Keratinocyte (primary cell): ENCODE measurements around the gene OXT. TPM values are rescaled to one million over a fixed set of nuclear protein-coding genes. Genes with fewer than 3 reads are reported as not detected.

Experiments
- DNase-seq: peaks from one replicate; pipeline ENCODE4 v3.0.0-alpha.2; 2011; ENCODE audit warnings: low read depth, missing footprints, low spot score
- FAIRE-seq: peaks from 2 replicates; lab custom pipeline; 2011; peaks lifted over from hg19 to GRCh38; lab: Jason Lieb, UNC
- H2AFZ ChIP-seq: 2 replicates; pipeline ENCODE4 v1.6.0; 2012; ENCODE audit warnings: low read length, control low read depth, inconsistent platforms; ENCODE audit not compliant: control insufficient read depth
- H3K27ac ChIP-seq: 2 replicates; pipeline ENCODE4 v1.5.1; 2011; ENCODE audit warnings: low read length; ENCODE audit not compliant: control insufficient read depth, insufficient read depth
- H3K27me3 ChIP-seq: 3 replicates; pipeline ENCODE4 v1.6.0; 2011; ENCODE audit warnings: low read length; ENCODE audit not compliant: control insufficient read depth, insufficient read depth; ENCODE audit errors: extremely low read depth
- H3K36me3 ChIP-seq, 2 experiments: 2 replicates in 1 of 2; 3 replicates in 1 of 2; pipeline ENCODE4 v1.5.1; 2011; ENCODE audit warnings: low read length in 2 of 2, mild to moderate bottlenecking in 1 of 2; ENCODE audit not compliant: control insufficient read depth in 2 of 2, insufficient read depth in 2 of 2; ENCODE audit errors: extremely low read depth in 1 of 2
- H3K4me1 ChIP-seq: 3 replicates; pipeline ENCODE4 v1.5.1; 2011; ENCODE audit warnings: low read length; ENCODE audit not compliant: control insufficient read depth, insufficient read depth; ENCODE audit errors: extremely low read depth
- H3K4me2 ChIP-seq: 3 replicates; pipeline ENCODE4 v1.6.0; 2011; ENCODE audit warnings: low read depth, low read length; ENCODE audit not compliant: control insufficient read depth, insufficient read depth; ENCODE audit errors: extremely low read depth
- H3K4me3 ChIP-seq, 3 experiments: fragments of 200-600 bp in 1 of 3; sonication (generic) in 1 of 3; 2 replicates in 2 of 3; 3 replicates in 1 of 3; pipeline ENCODE4 v1.5.1; 2011 to 2016; ENCODE audit warnings: low read length in 3 of 3, mild to moderate bottlenecking in 3 of 3, control low read depth in 2 of 3, inconsistent platforms in 1 of 3, low read depth in 1 of 3, mixed read lengths in 1 of 3, mixed run types in 1 of 3, moderate library complexity in 1 of 3; ENCODE audit not compliant: control insufficient read depth in 2 of 3, insufficient read depth in 2 of 3; ENCODE audit errors: extremely low read depth in 1 of 3
- H3K79me2 ChIP-seq: 2 replicates; pipeline ENCODE4 v1.6.0; 2012; ENCODE audit warnings: low read length; ENCODE audit not compliant: control insufficient read depth, insufficient read depth
- H3K9ac ChIP-seq: 3 replicates; pipeline ENCODE4 v1.6.0; 2011; ENCODE audit warnings: low read length; ENCODE audit not compliant: control insufficient read depth, insufficient read depth; ENCODE audit errors: extremely low read depth
- H3K9me1 ChIP-seq: 3 replicates; pipeline ENCODE4 v1.6.0; 2011; ENCODE audit warnings: low read length; ENCODE audit not compliant: control insufficient read depth, insufficient read depth; ENCODE audit errors: extremely low read depth
- H3K9me3 ChIP-seq: 2 replicates; pipeline ENCODE4 v1.5.1; 2012; ENCODE audit warnings: low read depth, low read length; ENCODE audit not compliant: control insufficient read depth
- H4K20me1 ChIP-seq: 3 replicates; pipeline ENCODE4 v1.6.0; 2011; ENCODE audit warnings: low read length; ENCODE audit not compliant: control insufficient read depth, insufficient read depth; ENCODE audit errors: extremely low read depth
- CTCF ChIP-seq, 3 experiments: IDR thresholded peaks in 1 of 3; conservative IDR thresholded peaks in 1 of 3; optimal IDR thresholded peaks in 1 of 3; 2 replicates in 2 of 3; 3 replicates in 1 of 3; pipeline versions ENCODE3 to v1.5.1; 2011; ENCODE audit warnings: low read length in 3 of 3, mild to moderate bottlenecking in 3 of 3, moderate library complexity in 2 of 3, control low read depth in 1 of 3, inconsistent platforms in 1 of 3; ENCODE audit not compliant: insufficient read depth in 2 of 3; ENCODE audit errors: extremely low read depth in 1 of 3
- EZH2 ChIP-seq: IDR thresholded peaks from one replicate; pipeline ENCODE4 v1.6.1; 2012; ENCODE audit warnings: inconsistent platforms, mild to moderate bottlenecking, low read length, moderate library complexity
- dilution Hi-C: fragments of 300-500 bp; cut with MboI; formaldehyde crosslinking; loops from one replicate; pipeline ENCODE4 v1.7.0; 2020; ENCODE audit warnings: low sequenced_read_pairs; ENCODE audit not compliant: extremely low pct_ligation_motif_present
- polyA plus RNA-seq, 5 experiments: library from polyadenylated mRNA; depleted of rRNA in 3 of 5; stranded (reverse) in 3 of 5; stranded (forward) in 1 of 5; unstranded in 1 of 5; fragments of >200 nt; gene quantifications; 1 replicate in 1 of 5; 2 replicates in 3 of 5; 3 replicates in 1 of 5; pipeline versions ENCODE4 v1.2.1 to v1.2.3, GENCODE V29; 2011 to 2012; ENCODE audit warnings: missing spikeins in 2 of 5, low read depth in 1 of 5, low replicate concordance in 1 of 5

The OXT gene
- polyA plus RNA-seq, 1 donor (not counting 4 experiments of a cell fraction or from before 2014, with no cell fraction given), result not detected

DNA sequence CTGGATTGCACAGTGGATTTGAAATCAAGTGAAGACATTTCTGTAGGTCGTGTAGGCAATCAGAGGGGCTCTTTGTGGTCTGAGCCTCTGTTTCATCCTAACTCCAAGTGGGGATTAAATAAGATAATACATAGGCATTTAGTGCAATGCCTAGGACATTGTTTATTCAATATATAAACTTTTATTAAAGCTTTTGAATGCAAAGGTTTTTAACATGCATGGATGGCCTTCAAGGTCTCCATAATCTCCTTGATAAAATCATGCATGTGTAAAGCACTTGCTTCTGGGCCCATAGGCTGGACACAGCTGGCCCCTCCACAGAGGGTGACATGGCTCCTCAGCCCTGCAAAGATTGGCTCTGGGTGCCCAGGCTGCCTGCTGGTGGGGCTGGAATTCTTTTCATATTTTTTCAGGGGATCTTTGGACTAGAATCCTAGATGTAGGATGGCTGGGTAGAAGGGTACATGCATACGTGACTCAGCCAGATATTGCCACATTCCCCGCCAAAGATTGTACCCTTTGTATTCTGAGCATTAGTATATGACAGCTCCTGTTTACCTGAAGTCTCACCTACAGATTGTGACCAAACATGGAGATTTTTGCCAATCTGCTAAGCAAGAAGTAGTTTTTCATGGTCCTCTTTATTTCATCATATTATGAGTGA lies 32.1 kb downstream of the OXT start:
- TF ChIP-seq CTCF (optimal IDR thresholded peaks at IDR 0.05 in 1 of 3, IDR thresholded peaks at IDR 0.05 in 1 of 3, conservative IDR thresholded peaks at IDR 0.05 in 1 of 3; ENCODE audit: extremely low read depth in 1 of 3, insufficient read depth in 2 of 3, low read length in 3 of 3), result no peak
- Histone ChIP-seq H3K4me3 (no peak overlapping the region), H3K9ac (no peak overlapping the region), H3K4me1 (no peaks in the 10 kb centered on the region), H3K9me3 (no peaks in the 10 kb centered on the region), H3K27ac (no peak overlapping the region), H2AFZ (no peak overlapping the region), H3K9me1 (no peaks in the 10 kb centered on the region), H3K79me2 (no peaks in the 10 kb centered on the region), H3K27me3 (no peaks in the 10 kb centered on the region), H4K20me1 (peaks cover 4% of the 10 kb centered on the region), H3K4me2 (no peak overlapping the region), H3K36me3 (peaks cover 0 to 3% of the 10 kb centered on the region in 2 experiments)
- FAIRE-seq (no peak), DNase-seq (no peak)
- dilution Hi-C loops, result no loop called here

DNA sequence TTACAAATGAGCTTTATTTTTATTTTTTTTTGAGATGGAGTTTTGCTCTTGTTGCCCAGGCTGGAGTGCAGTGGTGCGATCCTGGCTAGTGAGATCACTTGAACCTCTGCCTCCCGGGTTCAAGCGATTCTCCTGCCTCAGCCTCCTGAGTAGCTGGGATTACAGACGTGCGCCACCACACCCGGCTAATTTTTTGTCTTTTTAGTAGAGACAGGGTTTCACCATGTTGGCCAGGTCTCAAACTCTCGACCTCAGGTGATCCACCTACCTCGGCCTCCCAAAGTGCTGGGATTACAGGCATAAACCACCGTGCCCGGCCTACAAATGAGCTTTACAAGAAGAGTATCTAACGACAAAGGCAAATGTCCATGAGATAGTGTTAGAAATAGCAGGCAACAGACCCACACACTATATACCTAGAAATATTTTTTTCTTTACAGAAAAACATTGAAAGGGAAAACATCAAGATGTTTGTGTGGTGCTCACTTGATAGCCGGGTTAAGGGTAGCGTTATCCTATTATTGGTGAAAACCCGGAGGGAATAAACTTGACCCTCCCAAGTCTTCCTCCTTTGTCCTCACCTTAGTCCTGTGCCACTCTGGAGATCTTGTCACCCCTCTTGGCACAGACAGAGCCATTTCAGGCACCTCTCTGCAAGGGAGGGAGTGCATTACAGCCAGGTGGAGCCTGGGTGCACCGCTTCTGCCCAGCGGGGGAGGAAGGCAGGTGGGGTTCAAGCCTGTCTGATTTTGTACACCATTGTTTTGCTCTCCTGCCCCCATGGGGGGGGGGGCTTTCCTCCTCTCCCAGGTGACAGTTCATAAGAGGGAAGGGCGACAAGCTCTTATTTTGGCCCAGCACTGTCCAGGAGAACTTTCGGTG lies 34.1 kb downstream of the OXT start:
- H3K27ac ChIP-seq, result no peak overlapping the region
- H3K9ac ChIP-seq, result no peak overlapping the region
- H3K79me2 ChIP-seq, result no peaks in the 10 kb centered on the region
- dilution Hi-C loops, result no loop called here
- H3K27me3 ChIP-seq, result no peaks in the 10 kb centered on the region
- H3K4me3 ChIP-seq, result no peak overlapping the region
- no peaks in the 10 kb centered on the region for H3K9me1 ChIP-seq
- DNase-seq (no peak), FAIRE-seq (no peak)
- TF ChIP-seq CTCF (optimal IDR thresholded peaks at IDR 0.05 in 1 of 3, IDR thresholded peaks at IDR 0.05 in 1 of 3, conservative IDR thresholded peaks at IDR 0.05 in 1 of 3; ENCODE audit: extremely low read depth in 1 of 3, insufficient read depth in 2 of 3, low read length in 3 of 3), result no peak
- no peak for TF ChIP-seq EZH2
- H3K36me3 ChIP-seq, result peaks cover 0 to 4% of the 10 kb centered on the region in 2 experiments
- H3K4me2 ChIP-seq, result no peak overlapping the region
- H3K4me1 ChIP-seq, result no peaks in the 10 kb centered on the region
- H3K9me3 ChIP-seq, result no peaks in the 10 kb centered on the region
- peaks cover 4% of the 10 kb centered on the region for H4K20me1 ChIP-seq
- H2AFZ ChIP-seq, result no peak overlapping the region
